Stimulated activated CD8-positive, alpha-beta memory T cell treated with anti-CD3 and anti-CD28 coated beads, Interleukin-12 subunit alpha, Interleukin-12 subunit beta, amount 100 ng/mL, for 4 hours (primary cell): ENCODE results near the gene LILRA2.
"Not testable (repeated sequence)": the region's sequence is repeated elsewhere in the genome, so short reads cannot be mapped to it uniquely, and the experiment has no call there.

ENCODE experiments used
- DNase-seq: peaks from one replicate; pipeline ENCODE4 v3.0.0-alpha.2; 2020; ENCODE audit warnings: low read depth

The LILRA2 gene

DNA sequence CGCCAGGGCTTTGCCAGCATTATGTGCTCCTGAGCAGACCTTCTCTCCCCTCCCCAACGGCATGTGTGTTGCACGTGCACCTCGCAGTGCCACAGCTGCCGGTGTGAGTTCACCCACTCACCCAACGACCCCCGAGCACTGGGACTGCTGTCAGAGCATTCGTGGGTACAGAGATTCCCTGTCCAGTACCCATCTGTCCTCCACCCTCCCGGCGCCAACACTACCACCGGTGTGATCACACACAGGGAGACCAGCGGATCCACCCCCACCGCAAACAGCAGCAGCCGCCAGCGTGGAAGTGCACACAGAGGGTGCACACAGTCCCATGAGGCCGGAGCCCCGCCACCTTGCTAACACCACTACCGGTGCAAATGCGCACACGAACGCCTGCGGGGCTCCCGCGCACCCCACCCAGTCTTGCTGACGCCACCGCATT is 35.8 kb downstream of the LILRA2 start:
- no peak for DNase-seq

DNA sequence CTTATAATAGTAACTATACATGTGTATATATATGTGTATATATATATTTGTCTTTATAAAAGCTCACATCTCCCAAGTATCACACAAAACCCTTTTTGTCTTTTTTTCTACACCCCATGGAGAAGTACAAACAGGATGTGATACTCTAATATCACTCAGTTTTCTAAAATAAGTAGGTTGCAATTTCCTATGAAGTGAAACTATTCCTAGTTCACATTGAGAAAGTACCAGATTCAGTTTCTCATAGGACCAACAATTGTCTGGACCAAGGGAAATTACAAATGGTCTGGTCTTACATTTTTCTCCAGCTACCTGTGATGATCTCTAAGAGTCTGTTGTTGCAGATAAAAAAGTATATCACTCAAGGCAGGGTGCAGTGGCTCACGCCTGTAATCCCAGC is 38.8 kb downstream of the LILRA2 start:
- DNase-seq = no peak

DNA sequence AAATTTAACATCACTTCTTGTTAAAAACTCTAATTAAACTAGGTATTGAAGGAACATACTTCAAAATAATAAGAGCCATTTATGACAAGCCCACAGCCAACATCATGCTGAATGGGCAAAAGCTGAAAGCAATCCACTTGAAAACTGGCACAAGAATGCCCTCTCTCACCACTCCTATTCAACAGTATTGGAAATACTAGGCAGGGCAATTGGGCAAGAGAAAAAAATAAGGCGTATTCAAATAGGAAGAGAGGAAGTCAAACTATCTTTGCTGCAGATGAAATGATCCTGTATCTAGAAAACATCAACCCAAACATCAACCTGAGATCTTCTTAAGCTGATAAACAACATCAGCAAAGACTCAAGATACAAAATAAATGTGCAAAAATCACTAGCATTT is 41.1 kb downstream of the LILRA2 start:
- no peak for DNase-seq

DNA sequence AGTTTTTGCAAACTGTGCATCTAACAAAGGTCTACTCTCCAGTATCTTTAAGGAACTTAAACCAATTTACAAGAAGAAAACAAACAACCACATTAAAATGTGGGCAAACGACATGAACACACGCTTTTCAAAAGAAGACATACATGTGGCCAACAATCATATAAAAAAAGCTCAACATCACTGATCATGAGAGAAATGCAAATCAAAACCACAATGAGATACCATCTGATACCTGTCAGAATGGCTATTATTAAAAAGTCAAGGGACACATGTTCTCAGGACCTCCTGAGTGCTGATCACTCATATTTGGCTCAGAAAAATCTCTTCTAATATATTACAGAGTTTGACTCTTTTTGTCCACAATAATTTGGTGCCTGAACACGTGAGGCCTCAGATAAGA is 42.5 kb downstream of the LILRA2 start:
- DNase-seq = no peak

DNA sequence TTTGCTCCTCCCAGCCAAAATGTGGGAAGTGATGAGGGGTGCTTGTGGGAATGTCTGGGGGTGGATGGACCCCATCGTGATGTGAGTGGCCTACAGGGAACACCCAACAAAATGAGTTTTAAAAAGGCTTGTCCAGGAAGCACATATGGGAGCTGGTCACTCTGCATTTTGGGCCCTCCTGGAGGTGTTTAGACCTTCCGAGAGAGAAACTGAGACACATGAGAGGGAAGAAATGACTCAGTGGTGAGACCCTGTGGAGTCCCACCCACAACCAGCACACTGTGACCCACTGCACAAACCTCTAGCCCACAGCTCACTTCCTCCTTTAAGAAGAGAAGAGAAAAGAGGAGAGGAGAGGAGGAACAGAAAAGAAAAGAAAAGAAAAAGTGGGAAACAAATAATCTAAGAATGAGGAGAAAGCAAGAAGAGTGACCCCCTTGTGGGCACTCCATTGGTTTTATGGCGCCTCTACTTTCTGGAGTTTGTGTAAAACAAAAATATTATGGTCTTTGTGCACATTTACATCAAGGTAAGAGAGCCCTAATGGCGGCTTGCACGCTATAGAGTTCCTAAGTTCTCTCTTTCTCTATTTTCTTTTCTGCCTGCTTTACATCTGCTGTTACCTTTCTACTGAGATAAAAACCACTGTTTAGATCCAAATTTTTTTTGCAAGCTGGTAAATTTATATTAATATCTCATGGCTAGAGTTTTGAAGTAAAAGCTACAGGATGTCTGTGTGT is 43.4 kb downstream of the LILRA2 start:
- DNase-seq = no peak

DNA sequence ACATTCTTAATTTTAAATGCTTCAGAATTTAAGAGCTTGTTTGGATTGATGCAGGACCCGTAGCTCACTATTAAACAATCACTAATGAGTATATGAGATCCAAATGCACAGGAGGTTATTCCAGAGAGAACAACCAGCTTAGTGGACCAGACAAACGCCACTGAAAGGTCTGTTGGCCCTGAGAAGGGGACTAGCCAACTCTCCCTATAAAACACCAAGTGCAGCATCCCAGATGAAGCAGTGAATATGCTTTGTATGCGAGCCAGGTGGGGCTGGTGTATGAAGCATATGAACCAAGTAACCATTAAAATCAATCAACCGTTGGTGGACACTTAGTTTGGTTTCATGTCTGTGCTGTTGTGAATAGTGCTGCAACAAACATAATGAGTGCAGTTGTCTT is 46.9 kb downstream of the LILRA2 start:
- no peak for DNase-seq

DNA sequence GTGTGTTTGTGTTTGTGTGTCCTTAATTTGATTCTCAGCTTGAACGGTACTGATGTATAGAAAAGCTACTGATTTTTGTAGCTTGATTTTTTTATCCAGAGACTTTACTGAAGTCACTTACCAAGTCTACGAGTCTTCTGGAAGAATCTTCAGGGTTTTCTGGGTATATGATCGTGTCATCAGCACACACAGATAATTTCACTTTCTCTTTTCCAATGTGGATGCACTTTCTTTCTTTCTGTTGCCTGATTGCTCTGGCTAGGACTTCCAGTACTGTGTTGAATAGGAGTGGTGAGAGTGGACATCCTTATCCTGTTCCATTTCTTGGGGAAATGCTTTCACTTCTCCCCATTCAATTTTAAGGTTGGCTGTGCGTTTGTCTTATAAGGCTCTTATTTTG is 48.8 kb downstream of the LILRA2 start:
- no peak for DNase-seq

DNA sequence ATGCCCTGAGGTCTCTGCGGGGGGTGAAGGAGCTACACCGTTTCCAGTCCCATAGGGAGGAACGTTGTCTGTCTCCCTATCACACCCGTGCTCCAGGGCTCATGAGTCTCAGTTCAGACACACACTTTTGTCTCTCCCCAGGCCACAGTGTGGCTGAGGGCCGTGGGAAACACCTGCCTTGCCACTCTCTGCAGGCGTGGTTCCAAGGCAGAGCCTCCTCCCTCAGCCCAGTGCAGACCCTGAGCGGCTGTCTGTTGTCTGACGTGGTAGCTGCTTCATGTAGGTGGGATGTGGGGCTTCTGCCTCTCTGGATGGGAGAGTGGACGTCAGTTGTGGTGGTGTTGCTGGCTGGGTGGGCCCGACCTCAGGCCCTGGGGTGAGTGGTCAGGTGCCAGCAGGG is 50.6 kb downstream of the LILRA2 start:
- not testable (repeated sequence) for DNase-seq

DNA sequence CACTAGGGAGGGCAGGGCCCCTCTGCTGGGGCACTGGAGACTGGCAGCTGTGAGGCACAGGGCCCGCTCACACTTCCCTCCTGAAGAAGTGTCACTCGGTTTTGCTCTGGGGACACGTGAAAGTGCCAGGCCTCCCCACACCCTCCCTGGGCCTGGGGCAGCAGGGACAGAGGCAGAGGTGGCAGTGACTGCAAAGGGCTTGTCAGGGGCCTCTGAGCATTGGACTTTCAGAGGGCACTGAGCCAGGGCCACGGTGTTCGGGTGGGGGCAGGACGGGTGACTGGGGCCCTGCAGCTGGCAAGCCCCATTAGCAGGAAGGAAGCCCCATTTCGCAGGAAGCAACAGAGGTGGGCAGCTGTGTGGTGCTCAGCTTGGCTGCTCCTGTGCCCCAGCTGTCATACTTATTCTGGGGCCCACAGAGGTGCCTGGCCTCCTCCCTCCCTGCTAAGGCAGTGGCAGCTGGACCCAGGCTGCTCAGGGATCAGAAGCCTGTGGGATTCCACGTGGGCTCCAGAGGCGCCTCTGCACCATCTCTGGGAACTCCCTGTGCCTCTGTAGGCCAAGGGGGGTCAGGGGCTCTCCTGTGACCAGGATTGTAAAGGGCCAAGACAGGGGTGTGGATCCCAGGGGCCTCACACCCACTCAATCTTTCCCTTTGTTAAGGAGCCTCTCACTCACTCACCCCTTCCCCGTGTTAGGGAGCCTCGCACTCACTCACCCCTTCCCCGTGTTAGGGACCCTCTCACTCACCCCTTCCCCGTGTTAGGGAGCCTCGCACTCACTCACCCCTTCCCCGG is 51.5 kb downstream of the LILRA2 start:
- DNase-seq = not testable (repeated sequence)

DNA sequence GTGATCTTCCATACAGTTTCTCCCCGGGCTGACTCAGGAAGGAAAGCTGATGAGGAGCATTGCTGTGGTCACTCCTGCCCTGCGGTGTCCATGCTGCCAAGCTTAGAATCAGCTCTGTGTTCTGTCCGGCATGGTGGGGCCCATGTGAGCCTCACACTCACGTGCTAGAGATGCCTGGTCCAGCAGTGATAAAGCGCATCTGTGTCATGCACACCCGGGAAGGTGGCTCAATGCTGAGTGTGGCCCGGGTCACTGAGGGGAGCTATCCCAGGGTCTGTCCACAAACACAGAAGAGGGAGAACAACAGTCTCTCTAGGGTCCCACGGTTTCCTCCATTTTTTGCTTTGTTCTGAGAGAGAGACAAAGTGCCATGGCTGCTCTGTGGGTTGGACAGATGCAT is 53.2 kb downstream of the LILRA2 start:
- DNase-seq = no peak

DNA sequence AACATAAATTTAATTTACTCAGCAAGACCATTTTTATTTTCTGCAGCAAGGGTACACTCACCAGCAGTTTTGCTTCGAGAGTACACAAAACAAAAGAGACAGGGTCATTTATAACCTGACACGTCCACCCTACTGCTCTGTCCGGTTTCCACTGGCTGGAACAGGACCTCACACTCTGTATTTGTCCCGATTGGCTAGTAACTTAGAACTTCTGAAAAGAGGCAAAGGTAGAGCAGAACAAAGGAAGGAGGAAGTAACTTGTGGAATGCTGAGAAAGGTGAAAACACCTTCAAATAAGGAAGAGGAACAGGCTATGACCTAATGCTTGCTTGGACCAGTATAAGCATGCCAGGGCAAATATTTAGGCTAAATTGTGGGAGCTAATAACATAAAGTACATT is 54.3 kb downstream of the LILRA2 start:
- not testable (repeated sequence) for DNase-seq

DNA sequence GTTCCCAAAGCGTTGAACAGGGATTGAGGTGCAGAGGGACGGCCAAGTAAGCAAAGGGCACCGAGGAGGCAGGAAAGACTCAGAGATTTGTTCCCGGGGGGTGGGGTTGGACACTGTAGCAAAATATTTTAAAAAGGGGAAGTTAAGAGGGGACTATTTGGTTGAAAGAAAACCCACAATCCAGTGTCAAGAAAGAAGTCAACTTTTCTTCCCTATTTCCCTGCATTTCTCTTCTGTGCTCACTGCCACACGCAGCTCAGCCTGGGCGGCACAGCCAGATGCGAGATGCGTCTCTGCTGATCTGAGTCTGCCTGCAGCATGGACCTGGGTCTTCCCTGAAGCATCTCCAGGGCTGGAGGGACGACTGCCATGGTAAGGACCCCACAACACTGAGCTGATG is 56.7 kb downstream of the LILRA2 start, which contains the start of gene LILRB1:
TSS of gene LILRB1 (plus strand) at position 223 of the 400 bp plus-strand sequence. CDS start 590 bp downstream, outside the sequence.
- DNase-seq = not testable (repeated sequence)

DNA sequence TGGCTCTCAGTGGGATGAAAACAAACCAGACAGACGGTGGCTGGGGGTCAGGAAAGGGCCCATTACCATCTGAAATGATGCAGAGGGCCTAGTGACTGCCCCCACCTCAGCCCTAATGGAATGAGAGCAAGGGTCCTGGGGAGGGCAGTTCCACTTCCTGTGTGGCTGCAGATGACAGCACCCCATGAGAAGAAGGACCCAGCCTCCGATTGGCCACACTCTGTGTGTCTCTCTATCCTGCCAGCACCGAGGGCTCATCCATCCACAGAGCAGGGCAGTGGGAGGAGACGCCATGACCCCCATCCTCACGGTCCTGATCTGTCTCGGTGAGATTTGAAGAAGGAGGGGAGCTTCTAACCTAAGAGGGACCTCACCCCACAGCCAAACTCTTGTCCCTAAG is 57.2 kb downstream of the LILRA2 start:
- no peak for DNase-seq

DNA sequence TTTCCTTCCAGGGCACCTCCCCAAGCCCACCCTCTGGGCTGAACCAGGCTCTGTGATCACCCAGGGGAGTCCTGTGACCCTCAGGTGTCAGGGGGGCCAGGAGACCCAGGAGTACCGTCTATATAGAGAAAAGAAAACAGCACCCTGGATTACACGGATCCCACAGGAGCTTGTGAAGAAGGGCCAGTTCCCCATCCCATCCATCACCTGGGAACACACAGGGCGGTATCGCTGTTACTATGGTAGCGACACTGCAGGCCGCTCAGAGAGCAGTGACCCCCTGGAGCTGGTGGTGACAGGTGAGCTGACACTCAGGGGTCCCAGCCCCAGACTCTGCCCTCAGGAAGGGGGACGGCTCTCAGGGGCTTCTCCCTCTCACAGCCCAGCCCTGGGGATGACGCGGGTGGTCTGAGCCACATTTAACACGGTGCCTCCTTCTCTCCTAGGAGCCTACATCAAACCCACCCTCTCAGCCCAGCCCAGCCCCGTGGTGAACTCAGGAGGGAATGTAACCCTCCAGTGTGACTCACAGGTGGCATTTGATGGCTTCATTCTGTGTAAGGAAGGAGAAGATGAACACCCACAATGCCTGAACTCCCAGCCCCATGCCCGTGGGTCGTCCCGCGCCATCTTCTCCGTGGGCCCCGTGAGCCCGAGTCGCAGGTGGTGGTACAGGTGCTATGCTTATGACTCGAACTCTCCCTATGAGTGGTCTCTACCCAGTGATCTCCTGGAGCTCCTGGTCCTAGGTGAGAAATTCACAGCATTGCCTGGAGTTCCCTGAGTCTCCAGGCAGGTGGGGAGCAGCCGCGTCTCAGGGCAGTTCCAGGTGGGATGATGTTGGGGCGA is 58.1 kb downstream of the LILRA2 start:
- not testable (repeated sequence) for DNase-seq

DNA sequence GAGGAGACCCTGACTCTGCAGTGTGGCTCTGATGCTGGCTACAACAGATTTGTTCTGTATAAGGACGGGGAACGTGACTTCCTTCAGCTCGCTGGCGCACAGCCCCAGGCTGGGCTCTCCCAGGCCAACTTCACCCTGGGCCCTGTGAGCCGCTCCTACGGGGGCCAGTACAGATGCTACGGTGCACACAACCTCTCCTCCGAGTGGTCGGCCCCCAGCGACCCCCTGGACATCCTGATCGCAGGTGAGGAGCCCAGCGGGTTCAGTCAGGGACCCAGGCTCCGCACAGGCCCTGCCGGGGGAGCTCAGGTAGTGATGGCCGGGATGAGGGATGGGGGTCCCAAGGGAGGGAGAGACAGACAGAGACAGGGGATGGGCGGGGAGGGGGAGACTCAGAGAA is 58.9 kb downstream of the LILRA2 start:
- not testable (repeated sequence) for DNase-seq

DNA sequence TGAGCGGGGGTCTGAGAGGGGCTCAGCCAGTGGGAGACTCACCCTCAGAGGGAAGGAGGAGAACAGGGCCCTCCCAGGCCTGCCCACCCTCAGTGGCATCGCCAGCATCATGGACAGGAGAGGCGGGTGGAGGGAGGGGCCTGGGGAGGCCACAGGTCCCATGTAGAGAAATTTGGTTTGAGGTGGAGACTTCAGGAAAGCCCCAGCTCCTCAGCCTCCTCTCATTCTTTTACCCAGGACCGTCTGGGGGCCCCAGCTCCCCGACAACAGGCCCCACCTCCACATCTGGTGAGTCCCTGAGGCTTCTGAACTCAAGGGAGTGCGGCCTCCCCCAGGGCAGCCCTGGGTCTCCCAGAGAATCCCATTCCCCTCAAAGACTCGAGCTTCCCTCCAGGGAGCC is 59.8 kb downstream of the LILRA2 start:
- DNase-seq = no peak

DNA sequence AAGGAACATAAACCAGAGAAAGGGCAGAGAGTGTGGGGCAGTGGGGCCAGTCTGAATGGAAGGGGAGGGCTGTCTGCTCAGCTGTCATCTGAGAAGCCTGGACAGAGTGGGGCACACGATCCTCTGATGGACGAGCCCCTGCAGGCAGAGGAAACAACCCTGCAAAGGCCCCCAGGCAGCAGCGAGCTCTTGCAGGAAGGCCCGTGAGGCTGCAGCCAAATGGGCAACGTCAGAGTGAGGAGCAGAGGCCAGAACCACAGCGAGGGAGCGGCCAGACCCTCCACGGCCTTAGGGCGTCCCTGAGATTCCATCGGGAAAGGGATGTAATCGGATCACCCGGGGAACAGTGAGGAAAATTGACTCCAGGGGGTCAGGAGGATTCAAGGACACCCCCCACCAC is 62.5 kb downstream of the LILRA2 start:
- DNase-seq = not testable (repeated sequence)

DNA sequence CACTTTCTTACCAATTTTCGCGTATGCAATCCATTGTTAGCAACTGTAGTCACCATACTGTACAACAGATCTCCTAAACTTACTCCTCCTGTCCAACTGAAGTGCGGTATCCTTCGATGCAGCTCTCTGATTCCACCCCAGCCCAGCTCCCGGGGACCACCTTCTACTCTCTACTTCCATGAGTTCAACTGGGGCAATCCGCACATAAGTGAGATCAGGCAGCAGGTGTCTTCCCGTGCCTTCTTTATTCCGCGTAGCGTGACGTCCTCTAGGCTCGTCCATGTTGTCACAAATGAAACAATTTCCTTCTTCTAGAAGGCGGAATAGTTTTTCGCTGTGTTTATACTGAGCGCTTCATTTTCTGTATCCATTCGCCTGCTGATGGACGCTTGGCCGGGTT is 65.1 kb downstream of the LILRA2 start:
- DNase-seq = no peak
